H9 (cell line): ENCODE measurements around the gene TTC7B. TPM values are rescaled to one million over a fixed set of nuclear protein-coding genes. Genes with fewer than 3 reads are reported as not detected.

Experiments used
- DNase-seq: peaks from one replicate; pipeline ENCODE4 v3.0.0-alpha.2; 2017
- H2AFZ ChIP-seq: one replicate; pipeline ENCODE4 v1.6.1; 2013; ENCODE audit warnings: mild to moderate bottlenecking, low read length, control low read depth, moderate library complexity
- H2AK5ac ChIP-seq: 2 replicates; pipeline ENCODE4 v1.6.1; 2013; ENCODE audit warnings: low read length, control low read depth, mixed read lengths; ENCODE audit not compliant: insufficient read length
- H2BK120ac ChIP-seq: one replicate; pipeline ENCODE4 v1.6.1; 2013; ENCODE audit warnings: low read depth, mild to moderate bottlenecking, low read length, control low read depth, inconsistent platforms; ENCODE audit not compliant: poor library complexity, severe bottlenecking
- H2BK12ac ChIP-seq: 2 replicates; pipeline ENCODE4 v1.6.1; 2013; ENCODE audit warnings: low read length, control low read depth, mixed read lengths, low read depth; ENCODE audit not compliant: insufficient read length
- H2BK15ac ChIP-seq: 2 replicates; pipeline ENCODE4 v1.6.1; 2013; ENCODE audit warnings: low read depth, low read length, control low read depth
- H2BK20ac ChIP-seq: one replicate; pipeline ENCODE4 v1.6.1; 2013; ENCODE audit warnings: low read depth, mild to moderate bottlenecking, low read length, control low read depth, inconsistent platforms; ENCODE audit not compliant: poor library complexity, severe bottlenecking
- H2BK5ac ChIP-seq: 2 replicates; pipeline ENCODE4 v1.6.1; 2013; ENCODE audit warnings: low read length, control low read depth, mixed read lengths; ENCODE audit not compliant: insufficient read length
- H3K14ac ChIP-seq: 2 replicates; pipeline ENCODE4 v1.6.1; 2013; ENCODE audit warnings: low read length, control low read depth; ENCODE audit not compliant: insufficient read depth
- H3K18ac ChIP-seq: 2 replicates; pipeline ENCODE4 v1.6.1; 2013; ENCODE audit warnings: low read depth, mild to moderate bottlenecking, mixed read lengths, low read length, control low read depth; ENCODE audit not compliant: insufficient read length
- H3K23ac ChIP-seq: 2 replicates; pipeline ENCODE4 v1.6.1; 2013; ENCODE audit warnings: low read length, control low read depth, mixed read lengths, low read depth; ENCODE audit not compliant: insufficient read length
- H3K23me2 ChIP-seq: 2 replicates; pipeline ENCODE4 v1.6.1; 2013; ENCODE audit warnings: low read depth, mild to moderate bottlenecking, mixed read lengths, low read length, control low read depth; ENCODE audit not compliant: insufficient read length, poor library complexity, severe bottlenecking
- H3K27ac ChIP-seq: 2 replicates; pipeline ENCODE4 v1.5.1; 2013; ENCODE audit warnings: low read length, control low read depth, mixed read lengths, low read depth; ENCODE audit not compliant: insufficient read length
- H3K27me3 ChIP-seq: 2 replicates; pipeline ENCODE4 v1.6.1; 2013; ENCODE audit warnings: low read length, control low read depth, inconsistent platforms; ENCODE audit not compliant: insufficient read depth
- H3K4ac ChIP-seq: 2 replicates; pipeline ENCODE4 v1.6.1; 2013; ENCODE audit warnings: low read depth, mild to moderate bottlenecking, control low read depth, inconsistent platforms, low read length, moderate library complexity
- H3K4me1 ChIP-seq: 2 replicates; pipeline ENCODE4 v1.6.1; 2013; ENCODE audit warnings: low read length, control low read depth, inconsistent platforms; ENCODE audit not compliant: insufficient read depth
- H3K4me2 ChIP-seq: 2 replicates; pipeline ENCODE4 v1.6.1; 2013; ENCODE audit warnings: low read length, control low read depth, mixed read lengths; ENCODE audit not compliant: insufficient read length, insufficient read depth
- H3K56ac ChIP-seq: 2 replicates; pipeline ENCODE4 v1.6.1; 2013; ENCODE audit warnings: low read depth, mild to moderate bottlenecking, mixed read lengths, low read length, control low read depth; ENCODE audit not compliant: insufficient read length
- H3K79me1 ChIP-seq: 2 replicates; pipeline ENCODE4 v1.6.1; 2013; ENCODE audit warnings: low read depth, mild to moderate bottlenecking, moderate library complexity, low read length, control low read depth, inconsistent platforms; ENCODE audit not compliant: insufficient read depth, poor library complexity, severe bottlenecking
- H3K79me2 ChIP-seq: 2 replicates; pipeline ENCODE4 v1.6.1; 2013; ENCODE audit warnings: low read length, control low read depth, inconsistent platforms; ENCODE audit not compliant: insufficient read depth
- H3K9ac ChIP-seq: 2 replicates; pipeline ENCODE4 v1.6.1; 2013; ENCODE audit warnings: low read length, control low read depth, mixed read lengths; ENCODE audit not compliant: insufficient read length; ENCODE audit errors: extremely low read depth
- H3K9me3 ChIP-seq: one replicate; pipeline ENCODE4 v1.6.1; 2013; ENCODE audit warnings: low read depth, low read length, inconsistent platforms; ENCODE audit not compliant: control insufficient read depth
- H3T11ph ChIP-seq: one replicate; pipeline ENCODE4 v1.6.1; 2013; ENCODE audit warnings: mild to moderate bottlenecking, low read length, control low read depth, inconsistent platforms
- H4K20me1 ChIP-seq: one replicate; pipeline ENCODE4 v1.6.1; 2013; ENCODE audit not compliant: control insufficient read depth, insufficient read length, insufficient read depth
- H4K5ac ChIP-seq: 2 replicates; pipeline ENCODE4 v1.6.1; 2013; ENCODE audit warnings: low read depth, mild to moderate bottlenecking, mixed read lengths, low read length, control low read depth; ENCODE audit not compliant: insufficient read length
- H4K8ac ChIP-seq: replicated peaks from 2 replicates; pipeline ENCODE4 v1.6.1; 2013; ENCODE audit warnings: low read length, control low read depth, mixed read lengths, low read depth; ENCODE audit not compliant: insufficient read length
- H4K91ac ChIP-seq: 2 replicates; pipeline ENCODE4 v1.6.1; 2013; ENCODE audit warnings: low read depth, mild to moderate bottlenecking, moderate library complexity, mixed read lengths, low read length, control low read depth; ENCODE audit not compliant: insufficient read length
- H3K27ac Mint-ChIP-seq, 3 experiments: 2 replicates in 2 of 3; 3 replicates in 1 of 3; pipeline ENCODE4 v1.8.0; 2020 to 2021; ENCODE audit warnings: mixed read lengths in 3 of 3, mild to moderate bottlenecking in 1 of 3, moderate library complexity in 1 of 3
- H3K27me3 Mint-ChIP-seq: 2 replicates; pipeline ENCODE4 v1.8.0; 2021; ENCODE audit warnings: low read depth, mild to moderate bottlenecking, moderate library complexity, mixed read lengths
- H3K36me3 Mint-ChIP-seq, 3 experiments: 2 replicates in 2 of 3; 3 replicates in 1 of 3; pipeline ENCODE4 v1.8.0; 2020 to 2021; ENCODE audit warnings: low read depth in 3 of 3, mixed read lengths in 3 of 3; ENCODE audit not compliant: insufficient read depth in 1 of 3
- H3K4me1 Mint-ChIP-seq, 2 experiments: 2 replicates each; pipeline ENCODE4 v1.8.0; 2020; ENCODE audit warnings: mixed read lengths in 2 of 2
- H3K4me3 Mint-ChIP-seq, 2 experiments: 2 replicates in 1 of 2; 3 replicates in 1 of 2; pipeline ENCODE4 v1.8.0; 2020 to 2021; ENCODE audit warnings: mild to moderate bottlenecking in 2 of 2, mixed read lengths in 2 of 2, moderate library complexity in 1 of 2
- H3K9me3 Mint-ChIP-seq, 2 experiments: 2 replicates in 1 of 2; 3 replicates in 1 of 2; pipeline ENCODE4 v1.8.0; 2020; ENCODE audit warnings: mild to moderate bottlenecking in 2 of 2, mixed read lengths in 2 of 2, moderate library complexity in 1 of 2
- CTCF ChIP-seq: fragments of 200-600 bp; sonication (generic); conservative IDR thresholded peaks from 3 replicates; pipeline ENCODE4 v1.8.0; 2021; ENCODE audit warnings: antibody characterized with exemption, mild to moderate bottlenecking
- WGBS: extraction: QIAGEN DNeasy Blood & Tissue Kit; methylation state at CpG from one replicate; pipeline ENCODE4 v1.1.7; 2013; ENCODE audit warnings: missing lambda C conversion rate, low lambda C conversion rate, mixed read lengths; ENCODE audit not compliant: insufficient read length; ENCODE audit errors: extremely low coverage; 5-methylcytosine and 5-hydroxymethylcytosine counted together
- total RNA-seq: library from RNA; stranded (reverse); gene quantifications from 2 replicates; pipeline ENCODE4 v1.2.1, GENCODE V29; 2021

The TTC7B gene
- total RNA-seq, 1 experiment from 2014 or later = 33.7 TPM

GRCh38 chr14:90717916-90718315, 98.3 kb downstream of the TTC7B start:
- Histone ChIP-seq H2BK120ac (no peak overlapping the region), H3K4me1 (peaks cover 2% of the 10 kb centered on the region; the same call in 1 of the 2 replicates), H3K56ac (no peak overlapping the region), H2BK15ac (no peak overlapping the region), H2BK20ac (no peak overlapping the region), H3K27ac (no peak overlapping the region), H3K23me2 (no peaks in the 10 kb centered on the region), H2AK5ac (no peak overlapping the region), H4K20me1 (no peaks in the 10 kb centered on the region), H3K9ac (no peak overlapping the region), H3K9me3 (no peaks in the 10 kb centered on the region), H3K14ac (no peak overlapping the region), H2BK12ac (no peak overlapping the region), H3K79me1 (no peaks in the 10 kb centered on the region), H3K4ac (no peak overlapping the region), H3K4me2 (no peak overlapping the region), H4K5ac (no peak overlapping the region), H3K27me3 (no peaks in the 10 kb centered on the region), H3K23ac (no peak overlapping the region), H4K8ac (no peak overlapping the region), H4K91ac (no peak overlapping the region), H3K79me2 (no peaks in the 10 kb centered on the region), H3K18ac (no peak overlapping the region), H2BK5ac (no peak overlapping the region), H3T11ph (no peak overlapping the region), H2AFZ (no peak overlapping the region)
- Mint-ChIP-seq H3K4me3 (no peak overlapping the region), H3K36me3 (0 out of 7 replicates have a peak, but pooled peaks cover 0 to 7% (median 0%) of the 10 kb centered on the region in 3 experiments), H3K9me3 (no peaks in the 10 kb centered on the region), H3K27me3 (no peaks in the 10 kb centered on the region), H3K4me1 (peaks cover 25 to 29% of the 10 kb centered on the region in 2 experiments), H3K27ac (peak overlapping the region in 1 of 3 experiments; percentile 9; a peak in 2 of 7 replicates)
- WGBS = no CpG with 5 or more reads among the region's 3 CpGs
- DNase-seq = no peak
- TF ChIP-seq CTCF = no peak
